Measurements from ENCODE around the gene BNIP1.
"Not testable (repeated sequence)": the region's sequence is repeated elsewhere in the genome, so short reads cannot be mapped to it uniquely, and the experiment has no call there.

Gene BNIP1, protein sequence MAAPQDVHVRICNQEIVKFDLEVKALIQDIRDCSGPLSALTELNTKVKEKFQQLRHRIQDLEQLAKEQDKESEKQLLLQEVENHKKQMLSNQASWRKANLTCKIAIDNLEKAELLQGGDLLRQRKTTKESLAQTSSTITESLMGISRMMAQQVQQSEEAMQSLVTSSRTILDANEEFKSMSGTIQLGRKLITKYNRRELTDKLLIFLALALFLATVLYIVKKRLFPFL

GRCh38 chr5:173144200-173145176 lies at the start of gene BNIP1:
TSS of gene BNIP1 (plus strand) at chr5:173144531. CDS start at chr5:173144546, 15 bp downstream.
- peak; percentile 97 for DNase-seq (ENCODE audit: low spot score)

DNA sequence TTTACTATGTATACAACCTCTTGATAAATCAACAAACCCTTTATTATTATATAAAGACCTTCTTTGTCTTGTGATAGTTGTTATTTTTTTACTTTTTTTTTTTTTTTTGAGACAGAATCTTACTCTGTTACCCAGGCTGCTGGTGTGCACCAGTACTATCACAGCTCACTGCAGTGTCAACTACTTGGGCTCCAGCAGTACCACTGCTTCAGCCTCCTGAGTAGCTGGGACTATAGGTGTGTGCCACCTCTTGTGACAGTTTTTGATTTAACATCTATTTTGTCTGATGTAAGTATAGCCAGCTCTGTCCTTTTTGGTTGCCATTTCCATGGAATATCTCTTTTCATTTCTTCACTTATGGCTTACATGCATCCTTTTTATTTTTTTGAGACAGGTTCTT lies 45.5 kb upstream of the BNIP1 start:
- DNase-seq (ENCODE audit: low spot score), result no peak

- no peak for DNase-seq (ENCODE audit: low spot score)
Observed at GRCh38 chr5:173099461-173099860, 44.9 kb upstream of the BNIP1 start.

- DNase-seq (ENCODE audit: low spot score), result no peak
Observed at GRCh38 chr5:173101245-173101644, 43.1 kb upstream of the BNIP1 start.

- no peak for DNase-seq (ENCODE audit: low spot score)
Observed at GRCh38 chr5:173103411-173103810, 40.9 kb upstream of the BNIP1 start.

DNA sequence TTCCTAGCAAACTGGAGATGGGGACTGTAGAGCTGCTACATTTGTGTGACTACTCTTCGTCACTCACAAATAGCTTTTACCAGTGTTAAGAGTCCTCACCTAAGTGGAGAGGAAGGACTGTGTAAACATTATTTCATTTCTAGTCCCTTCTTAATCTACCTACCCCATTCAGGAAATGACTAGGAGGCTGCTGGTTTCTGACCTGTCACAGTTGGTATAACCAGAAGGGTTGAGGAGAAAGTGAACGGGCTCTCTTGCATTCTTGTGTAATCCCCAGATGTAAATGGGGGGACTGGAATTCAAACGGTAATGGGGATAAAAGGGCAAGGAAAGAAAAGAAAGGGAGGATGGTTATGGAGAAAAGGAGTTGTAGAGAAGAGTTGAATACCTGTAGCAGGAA lies 35.4 kb upstream of the BNIP1 start:
- no peak for DNase-seq (ENCODE audit: low spot score)

- DNase-seq (ENCODE audit: low spot score), result no peak
Observed at GRCh38 chr5:173114536-173114935, 29.8 kb upstream of the BNIP1 start.

GRCh38 chr5:173119719-173120118 lies 24.6 kb upstream of the BNIP1 start:
- no peak for DNase-seq (ENCODE audit: low spot score)

GRCh38 chr5:173123416-173123815 lies 20.9 kb upstream of the BNIP1 start:
- DNase-seq (ENCODE audit: low spot score), result no peak

GRCh38 chr5:173132166-173132565 lies 12.2 kb upstream of the BNIP1 start:
- DNase-seq (ENCODE audit: low spot score), result not testable (repeated sequence)

GRCh38 chr5:173138707-173139106 lies 5.6 kb upstream of the BNIP1 start:
- no peak for DNase-seq (ENCODE audit: low spot score)

DNA sequence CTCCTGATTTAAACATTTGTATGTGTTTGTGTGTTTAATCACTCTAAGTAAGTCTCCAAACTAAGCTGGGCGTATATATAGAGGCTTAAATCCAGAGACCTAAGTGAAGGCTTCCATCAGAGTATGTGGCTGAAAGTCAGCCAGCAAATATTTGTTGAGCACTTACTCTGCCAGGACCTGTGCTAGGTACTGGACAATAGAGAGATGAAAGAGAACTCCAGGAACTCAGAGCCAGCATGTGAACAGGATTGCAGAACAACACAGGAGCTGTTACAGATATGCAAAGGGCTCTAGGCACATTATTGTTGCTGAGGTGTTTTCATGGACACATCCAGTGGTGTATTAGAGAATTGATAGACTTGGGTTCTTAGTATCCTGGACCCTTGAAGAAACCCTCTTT lies 4.7 kb upstream of the BNIP1 start:
- no peak for DNase-seq (ENCODE audit: low spot score)

- no peak for DNase-seq (ENCODE audit: low spot score)
Observed at GRCh38 chr5:173140769-173141168, 3.6 kb upstream of the BNIP1 start.

- no peak for DNase-seq (ENCODE audit: low spot score)
Observed at GRCh38 chr5:173143567-173143966, 764 bp upstream of the BNIP1 start.

GRCh38 chr5:173148354-173148753 lies 4.0 kb downstream of the BNIP1 start:
- no peak for DNase-seq (ENCODE audit: low spot score)

DNA sequence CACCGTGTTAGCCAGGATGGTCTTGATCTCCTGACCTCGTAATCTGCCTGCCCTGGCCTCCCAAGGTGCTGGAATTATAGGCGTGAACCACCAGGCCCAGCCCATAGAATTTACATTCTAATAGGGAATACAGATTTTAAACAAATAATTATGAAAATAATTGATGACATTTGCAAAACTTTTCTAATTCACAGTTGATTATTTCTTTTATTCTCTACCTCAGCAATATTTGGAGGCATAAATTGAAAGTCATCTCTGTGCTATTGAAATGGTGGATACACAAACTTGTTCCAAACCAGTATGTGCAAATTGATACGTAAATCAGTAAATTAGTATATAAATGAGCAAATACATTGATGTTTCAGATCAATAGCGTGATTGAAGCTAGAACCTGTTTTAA lies 8.2 kb downstream of the BNIP1 start:
- DNase-seq (ENCODE audit: low spot score), result no peak

GRCh38 chr5:173153842-173154241 lies 9.5 kb downstream of the BNIP1 start:
- no peak for DNase-seq (ENCODE audit: low spot score)

- peak; percentile 79 for DNase-seq (ENCODE audit: low spot score)
Observed at GRCh38 chr5:173154619-173155018, 10.3 kb downstream of the BNIP1 start.

- no peak for DNase-seq (ENCODE audit: low spot score)
Observed at GRCh38 chr5:173155912-173156311, 11.6 kb downstream of the BNIP1 start.

- no peak for DNase-seq (ENCODE audit: low spot score)
Observed at GRCh38 chr5:173158366-173158765, 14.0 kb downstream of the BNIP1 start.

DNA sequence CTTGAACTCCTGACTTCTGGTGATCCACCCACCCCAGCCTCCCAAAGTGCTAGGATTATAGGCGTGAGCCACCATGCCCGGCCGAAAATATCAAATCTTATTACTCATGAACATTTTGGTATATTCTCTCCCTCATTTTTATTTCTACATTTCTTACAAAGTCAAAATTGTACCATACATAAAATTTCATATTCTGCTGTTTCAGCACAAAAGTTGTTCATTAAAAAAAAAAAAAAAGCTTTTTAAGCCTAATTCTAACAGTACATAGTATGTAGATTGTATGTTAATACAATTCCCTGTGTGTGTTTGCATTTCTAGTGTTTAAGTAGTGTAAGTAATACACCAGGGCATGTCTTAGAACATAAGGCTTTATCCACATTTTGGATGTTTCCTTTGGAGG lies 14.9 kb downstream of the BNIP1 start:
- no peak for DNase-seq (ENCODE audit: low spot score)

GRCh38 chr5:173161148-173161547 lies 16.8 kb downstream of the BNIP1 start:
- no peak for DNase-seq (ENCODE audit: low spot score)

DNA sequence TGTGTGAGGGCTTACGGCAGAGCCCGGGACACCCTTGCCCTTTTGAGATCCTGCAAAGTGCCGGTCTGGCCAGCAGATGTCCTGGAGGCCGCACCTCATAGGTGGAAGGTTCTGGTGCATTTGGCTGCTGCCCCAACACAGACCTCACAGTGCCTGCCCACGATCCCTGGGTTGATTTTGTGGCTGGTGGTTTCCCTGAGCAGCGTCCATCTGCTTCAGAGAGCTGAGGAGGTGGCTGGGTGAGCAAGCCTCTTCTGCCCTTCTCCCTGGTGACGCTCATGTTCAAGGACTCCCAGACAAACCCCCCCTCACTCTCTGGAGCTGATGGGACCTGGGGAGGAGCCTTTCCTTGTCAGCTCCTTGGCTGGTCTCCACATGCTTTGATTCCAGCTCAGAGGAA lies 18.9 kb downstream of the BNIP1 start:
- DNase-seq (ENCODE audit: low spot score), result no peak

All from SW480 (cell line).